22Rv1 (cell line): Measurements from ENCODE around the gene MYL11.

Experiments
- H3K27ac ChIP-seq: fragments of 450-650 bp; 2 replicates; pipeline ENCODE4 v1.5.1; 2017
- CTCF ChIP-seq: fragments of 450-650 bp; IDR thresholded peaks from 2 replicates; pipeline ENCODE4 v1.5.1; 2017; ENCODE audit warnings: mild to moderate bottlenecking
- ZFX ChIP-seq: fragments of 450-650 bp; IDR thresholded peaks from 2 replicates; pipeline ENCODE4 v1.6.1; 2017; ENCODE audit warnings: antibody characterized with exemption, borderline replicate concordance

MYL11 gene

GRCh38 chr16:30365200-30365599 lies 9.4 kb upstream of the MYL11 start:
- H3K27ac ChIP-seq, result no peak overlapping the region
- TF ChIP-seq CTCF (no peak), ZFX (no peak)

- peak overlapping the region; percentile 22; the same call in 1 of the 2 replicates for H3K27ac ChIP-seq
- no peak for TF ChIP-seq ZFX
- TF ChIP-seq CTCF, result no peak
Measured at GRCh38 chr16:30366511-30366910, 8.1 kb upstream of the MYL11 start.

- no peak for TF ChIP-seq ZFX
- no peak for TF ChIP-seq CTCF
- H3K27ac ChIP-seq, result peak overlapping the region; percentile 22
Measured at GRCh38 chr16:30367349-30368009, 7.1 kb upstream of the MYL11 start.

- H3K27ac ChIP-seq, result peak overlapping the region; percentile 89
Measured at GRCh38 chr16:30368122-30368791, 6.3 kb upstream of the MYL11 start.

GRCh38 chr16:30368792-30369090 lies 5.9 kb upstream of the MYL11 start:
- TF ChIP-seq ZFX (no peak), CTCF (no peak)
- H3K27ac ChIP-seq, result peak overlapping the region; percentile 89

More at GRCh38 chr16:30368122-30368791, 6.3 kb upstream of the MYL11 start:
- TF ChIP-seq CTCF (no peak), ZFX (no peak)

- no peak for TF ChIP-seq ZFX
- no peak for TF ChIP-seq CTCF
- peak overlapping the region; percentile 89 for H3K27ac ChIP-seq
Measured at GRCh38 chr16:30369091-30369937, 5.3 kb upstream of the MYL11 start.
